ENCODE results near the gene BACE1.
"Not testable (repeated sequence)": the region's sequence is repeated elsewhere in the genome, so short reads cannot be mapped to it uniquely, and the experiment has no call there.

The BACE1 gene

DNA sequence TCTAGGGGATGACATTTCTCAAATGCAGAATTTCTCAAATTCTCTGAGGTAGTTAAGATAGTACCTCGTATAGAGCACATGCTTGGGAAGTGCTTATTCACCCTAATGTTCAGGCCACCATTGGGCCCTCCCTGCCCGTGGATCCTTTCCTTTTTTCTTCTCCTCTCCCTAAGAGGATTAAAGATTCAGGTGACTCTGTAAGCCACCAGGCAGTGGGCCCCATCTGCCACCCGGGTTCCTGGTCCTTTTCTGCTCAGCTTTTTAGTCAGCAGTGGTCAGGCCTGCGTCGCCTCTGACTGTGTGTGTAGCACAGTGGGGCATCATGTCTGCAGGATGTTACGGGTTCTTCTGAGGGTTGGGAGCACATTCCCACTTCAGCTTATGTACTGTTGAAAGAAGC is 18.8 kb upstream of the BACE1 start:
- TF ChIP-seq CTCF (IDR thresholded peaks at IDR 0.05; ENCODE audit: extremely low read depth, missing control alignments), result no peak
- no peak for DNase-seq (ENCODE audit: low spot score)

DNA sequence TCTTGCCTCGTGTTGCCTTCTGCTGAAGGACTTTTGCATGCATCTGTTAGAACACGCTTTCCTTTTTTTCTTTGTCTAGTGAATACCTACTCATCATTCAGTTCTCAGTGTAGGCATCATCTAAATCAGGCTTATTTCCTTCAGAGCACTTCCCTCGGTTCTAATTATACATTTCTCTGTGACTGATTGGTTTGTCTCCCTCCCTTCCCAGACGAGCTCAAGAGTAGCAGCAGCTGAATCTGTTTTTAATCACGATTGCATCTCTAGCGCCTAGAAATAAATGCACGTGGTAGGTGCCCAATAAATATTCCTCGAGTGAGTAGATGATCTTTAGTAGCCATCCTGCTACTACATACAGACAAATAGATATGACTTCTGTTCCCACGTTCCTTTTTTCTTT is 17.9 kb upstream of the BACE1 start:
- no peak for DNase-seq (ENCODE audit: low spot score)
- no peak for TF ChIP-seq CTCF (IDR thresholded peaks at IDR 0.05; ENCODE audit: extremely low read depth, missing control alignments)

DNA sequence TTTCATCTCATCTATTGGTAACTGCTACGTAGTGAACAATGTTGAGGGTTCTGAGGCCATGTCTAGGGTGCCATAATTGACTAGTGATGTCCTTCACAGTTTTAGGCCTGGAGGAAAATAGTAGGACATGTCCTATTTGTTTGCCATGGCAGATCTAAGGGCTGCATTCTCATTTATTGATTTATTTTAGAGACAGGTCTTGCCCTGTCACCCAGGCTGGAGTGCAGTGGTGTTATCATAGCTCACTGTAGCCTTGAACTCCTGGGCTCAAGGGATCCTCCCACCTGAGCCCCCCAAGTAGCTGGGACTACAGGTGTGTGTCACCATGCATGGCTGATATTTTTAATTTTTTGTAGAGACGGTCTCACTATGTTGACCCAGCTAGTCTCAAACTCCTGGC is 16.8 kb upstream of the BACE1 start:
- TF ChIP-seq CTCF (IDR thresholded peaks at IDR 0.05; ENCODE audit: extremely low read depth, missing control alignments), result no peak
- DNase-seq (ENCODE audit: low spot score), result no peak

DNA sequence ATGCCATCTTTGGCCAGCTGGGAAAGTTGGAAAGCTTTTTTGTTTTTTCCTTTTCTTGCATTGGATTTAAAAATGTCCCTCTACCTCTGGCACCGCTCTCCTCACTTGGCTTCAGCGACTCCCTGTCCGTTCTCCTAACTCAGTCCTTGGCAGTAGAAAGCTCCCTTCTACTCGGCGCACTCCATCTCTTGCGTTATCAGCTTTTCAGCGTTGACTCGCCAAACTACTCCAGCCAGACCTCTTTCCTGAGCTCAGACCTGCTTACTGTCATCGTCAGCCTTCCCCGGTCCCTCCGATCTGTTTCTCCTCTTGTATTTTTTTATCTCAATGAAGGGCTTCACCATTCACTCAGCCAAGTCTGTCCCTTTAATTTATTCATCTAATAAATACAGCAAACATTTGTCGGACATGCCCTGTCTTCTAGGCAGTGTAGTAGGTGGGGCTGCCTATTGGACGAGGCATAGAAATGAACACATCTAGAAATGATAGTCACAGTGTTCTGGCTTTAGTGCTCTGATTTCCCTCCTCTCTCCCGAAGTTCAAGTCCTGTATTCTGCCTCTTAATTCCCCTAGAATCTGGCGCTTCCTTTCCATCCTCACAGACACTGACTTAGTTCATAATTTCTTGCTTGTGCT is 12.4 kb upstream of the BACE1 start:
- DNase-seq (ENCODE audit: low spot score), result no peak
- TF ChIP-seq CTCF (IDR thresholded peaks at IDR 0.05; ENCODE audit: extremely low read depth, missing control alignments), result no peak

DNA sequence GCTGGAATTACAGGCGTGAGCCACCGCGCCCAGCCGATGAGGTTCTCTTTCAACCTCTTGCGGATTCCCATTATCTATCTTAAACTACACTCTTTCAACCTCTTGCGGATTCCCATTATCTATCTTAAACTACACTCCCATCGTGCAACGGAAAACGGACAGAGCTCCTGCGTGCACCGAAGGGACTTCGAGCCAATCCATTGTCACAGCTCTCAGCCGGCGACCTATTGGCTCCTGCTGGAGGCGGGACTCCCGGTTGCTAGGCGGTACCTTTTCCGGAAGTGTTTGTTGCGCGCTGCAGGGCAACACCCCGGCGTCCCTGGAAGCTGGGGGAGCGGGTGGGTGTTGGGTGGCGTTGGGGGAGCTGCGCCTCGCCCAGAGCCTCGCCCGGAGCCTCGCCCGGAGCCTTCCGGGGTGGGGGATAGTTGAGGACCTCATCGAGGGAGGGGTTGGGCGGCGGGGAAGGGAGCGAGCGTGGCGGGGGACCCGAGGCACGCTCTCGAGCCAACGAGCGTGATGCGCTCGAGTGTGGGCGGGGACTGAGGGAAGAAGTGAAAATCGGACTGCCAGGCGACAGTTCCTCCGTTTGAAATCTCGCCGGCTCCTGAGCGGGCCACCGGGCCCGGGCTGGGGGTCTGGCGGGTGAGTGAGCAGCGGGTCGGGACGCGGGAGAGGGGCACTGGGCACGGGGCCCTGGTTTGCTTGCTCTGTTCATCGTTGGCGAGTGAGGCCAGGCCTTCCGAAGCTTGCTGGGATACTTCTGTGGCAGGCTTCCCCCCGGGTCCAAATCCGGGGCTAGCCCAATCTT is 11.7 kb upstream of the BACE1 start, which contains the start of gene CEP164:
CEP164 (plus strand) TSS at position 288 of the 808 bp plus-strand sequence. CDS start 10,733 bp downstream, outside the sequence.
- no peak for TF ChIP-seq CTCF (IDR thresholded peaks at IDR 0.05; ENCODE audit: extremely low read depth, missing control alignments)
- peak; percentile 97 for DNase-seq (ENCODE audit: low spot score)

DNA sequence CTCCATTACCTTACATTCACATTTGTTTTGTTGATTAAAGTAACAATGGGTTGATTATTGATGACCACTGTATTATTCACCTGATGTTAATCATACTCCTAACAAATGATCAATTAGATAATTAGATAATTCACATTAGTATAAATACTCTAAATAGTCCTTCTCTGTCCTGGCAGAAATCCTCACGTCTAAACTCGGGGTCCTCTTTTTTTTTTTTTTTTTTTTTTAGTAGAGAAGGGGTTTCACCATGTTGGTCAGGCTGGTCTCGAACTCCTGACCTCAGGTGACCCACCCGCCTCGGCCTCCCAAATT is 11.2 kb upstream of the BACE1 start:
- DNase-seq (ENCODE audit: low spot score), result not testable (repeated sequence)

- DNase-seq (ENCODE audit: low spot score), result no peak
- TF ChIP-seq CTCF (IDR thresholded peaks at IDR 0.05; ENCODE audit: extremely low read depth, missing control alignments), result no peak
These were observed 3.3 kb upstream of the BACE1 start for GRCh38 chr11:117319214-117319840.
